Hepatocyte (in vitro differentiated cells): ENCODE results near the gene NKAIN1.

Experiments
- CTCF ChIP-seq: fragments of 200-600 bp; sonication (generic); IDR thresholded peaks from 2 replicates; pipeline ENCODE4 v1.5.1; 2016; ENCODE audit warnings: antibody characterized with exemption, mild to moderate bottlenecking; ENCODE audit not compliant: poor library complexity
- EZH2 ChIP-seq: fragments of 200-600 bp; sonication (generic); IDR thresholded peaks from 2 replicates; pipeline ENCODE4 v1.6.1; 2016; ENCODE audit warnings: antibody characterized with exemption, mild to moderate bottlenecking, borderline replicate concordance
- EZH2phosphoT487 ChIP-seq: fragments of 200-600 bp; sonication (generic); IDR thresholded peaks from one replicate; pipeline ENCODE4 v1.6.1; 2018; ENCODE audit warnings: antibody characterized with exemption, mild to moderate bottlenecking, low read depth, moderate library complexity; ENCODE audit not compliant: unreplicated experiment, severe bottlenecking

GRCh38 chr1:31228986-31229385 is 10.7 kb downstream of the NKAIN1 start:
- TF ChIP-seq EZH2: no peak
- no peak for TF ChIP-seq CTCF
- no peak for TF ChIP-seq EZH2phosphoT487
